H9 (cell line): ENCODE data around the gene C2orf66. TPM values are rescaled to one million over a fixed set of nuclear protein-coding genes. Genes with fewer than 3 reads are reported as not detected.

Experiments used
- DNase-seq: peaks from one replicate; pipeline ENCODE4 v3.0.0-alpha.2; 2017
- H2AFZ ChIP-seq: one replicate; pipeline ENCODE4 v1.6.1; 2013; ENCODE audit warnings: mild to moderate bottlenecking, low read length, control low read depth, moderate library complexity
- H2AK5ac ChIP-seq: 2 replicates; pipeline ENCODE4 v1.6.1; 2013; ENCODE audit warnings: low read length, control low read depth, mixed read lengths; ENCODE audit not compliant: insufficient read length
- H2BK120ac ChIP-seq: one replicate; pipeline ENCODE4 v1.6.1; 2013; ENCODE audit warnings: low read depth, mild to moderate bottlenecking, low read length, control low read depth, inconsistent platforms; ENCODE audit not compliant: poor library complexity, severe bottlenecking
- H2BK12ac ChIP-seq: 2 replicates; pipeline ENCODE4 v1.6.1; 2013; ENCODE audit warnings: low read length, control low read depth, mixed read lengths, low read depth; ENCODE audit not compliant: insufficient read length
- H2BK15ac ChIP-seq: 2 replicates; pipeline ENCODE4 v1.6.1; 2013; ENCODE audit warnings: low read depth, low read length, control low read depth
- H2BK20ac ChIP-seq: one replicate; pipeline ENCODE4 v1.6.1; 2013; ENCODE audit warnings: low read depth, mild to moderate bottlenecking, low read length, control low read depth, inconsistent platforms; ENCODE audit not compliant: poor library complexity, severe bottlenecking
- H2BK5ac ChIP-seq: 2 replicates; pipeline ENCODE4 v1.6.1; 2013; ENCODE audit warnings: low read length, control low read depth, mixed read lengths; ENCODE audit not compliant: insufficient read length
- H3K14ac ChIP-seq: 2 replicates; pipeline ENCODE4 v1.6.1; 2013; ENCODE audit warnings: low read length, control low read depth; ENCODE audit not compliant: insufficient read depth
- H3K18ac ChIP-seq: 2 replicates; pipeline ENCODE4 v1.6.1; 2013; ENCODE audit warnings: low read depth, mild to moderate bottlenecking, mixed read lengths, low read length, control low read depth; ENCODE audit not compliant: insufficient read length
- H3K23ac ChIP-seq: 2 replicates; pipeline ENCODE4 v1.6.1; 2013; ENCODE audit warnings: low read length, control low read depth, mixed read lengths, low read depth; ENCODE audit not compliant: insufficient read length
- H3K23me2 ChIP-seq: 2 replicates; pipeline ENCODE4 v1.6.1; 2013; ENCODE audit warnings: low read depth, mild to moderate bottlenecking, mixed read lengths, low read length, control low read depth; ENCODE audit not compliant: insufficient read length, poor library complexity, severe bottlenecking
- H3K27ac ChIP-seq: 2 replicates; pipeline ENCODE4 v1.5.1; 2013; ENCODE audit warnings: low read length, control low read depth, mixed read lengths, low read depth; ENCODE audit not compliant: insufficient read length
- H3K27me3 ChIP-seq: 2 replicates; pipeline ENCODE4 v1.6.1; 2013; ENCODE audit warnings: low read length, control low read depth, inconsistent platforms; ENCODE audit not compliant: insufficient read depth
- H3K4ac ChIP-seq: 2 replicates; pipeline ENCODE4 v1.6.1; 2013; ENCODE audit warnings: low read depth, mild to moderate bottlenecking, control low read depth, inconsistent platforms, low read length, moderate library complexity
- H3K4me1 ChIP-seq: 2 replicates; pipeline ENCODE4 v1.6.1; 2013; ENCODE audit warnings: low read length, control low read depth, inconsistent platforms; ENCODE audit not compliant: insufficient read depth
- H3K4me2 ChIP-seq: 2 replicates; pipeline ENCODE4 v1.6.1; 2013; ENCODE audit warnings: low read length, control low read depth, mixed read lengths; ENCODE audit not compliant: insufficient read length, insufficient read depth
- H3K56ac ChIP-seq: 2 replicates; pipeline ENCODE4 v1.6.1; 2013; ENCODE audit warnings: low read depth, mild to moderate bottlenecking, mixed read lengths, low read length, control low read depth; ENCODE audit not compliant: insufficient read length
- H3K79me1 ChIP-seq: 2 replicates; pipeline ENCODE4 v1.6.1; 2013; ENCODE audit warnings: low read depth, mild to moderate bottlenecking, moderate library complexity, low read length, control low read depth, inconsistent platforms; ENCODE audit not compliant: insufficient read depth, poor library complexity, severe bottlenecking
- H3K79me2 ChIP-seq: 2 replicates; pipeline ENCODE4 v1.6.1; 2013; ENCODE audit warnings: low read length, control low read depth, inconsistent platforms; ENCODE audit not compliant: insufficient read depth
- H3K9ac ChIP-seq: 2 replicates; pipeline ENCODE4 v1.6.1; 2013; ENCODE audit warnings: low read length, control low read depth, mixed read lengths; ENCODE audit not compliant: insufficient read length; ENCODE audit errors: extremely low read depth
- H3K9me3 ChIP-seq: one replicate; pipeline ENCODE4 v1.6.1; 2013; ENCODE audit warnings: low read depth, low read length, inconsistent platforms; ENCODE audit not compliant: control insufficient read depth
- H3T11ph ChIP-seq: one replicate; pipeline ENCODE4 v1.6.1; 2013; ENCODE audit warnings: mild to moderate bottlenecking, low read length, control low read depth, inconsistent platforms
- H4K20me1 ChIP-seq: one replicate; pipeline ENCODE4 v1.6.1; 2013; ENCODE audit not compliant: control insufficient read depth, insufficient read length, insufficient read depth
- H4K5ac ChIP-seq: 2 replicates; pipeline ENCODE4 v1.6.1; 2013; ENCODE audit warnings: low read depth, mild to moderate bottlenecking, mixed read lengths, low read length, control low read depth; ENCODE audit not compliant: insufficient read length
- H4K8ac ChIP-seq: replicated peaks from 2 replicates; pipeline ENCODE4 v1.6.1; 2013; ENCODE audit warnings: low read length, control low read depth, mixed read lengths, low read depth; ENCODE audit not compliant: insufficient read length
- H4K91ac ChIP-seq: 2 replicates; pipeline ENCODE4 v1.6.1; 2013; ENCODE audit warnings: low read depth, mild to moderate bottlenecking, moderate library complexity, mixed read lengths, low read length, control low read depth; ENCODE audit not compliant: insufficient read length
- H3K27ac Mint-ChIP-seq, 3 experiments: 2 replicates in 2 of 3; 3 replicates in 1 of 3; pipeline ENCODE4 v1.8.0; 2020 to 2021; ENCODE audit warnings: mixed read lengths in 3 of 3, mild to moderate bottlenecking in 1 of 3, moderate library complexity in 1 of 3
- H3K27me3 Mint-ChIP-seq: 2 replicates; pipeline ENCODE4 v1.8.0; 2021; ENCODE audit warnings: low read depth, mild to moderate bottlenecking, moderate library complexity, mixed read lengths
- H3K36me3 Mint-ChIP-seq, 3 experiments: 2 replicates in 2 of 3; 3 replicates in 1 of 3; pipeline ENCODE4 v1.8.0; 2020 to 2021; ENCODE audit warnings: low read depth in 3 of 3, mixed read lengths in 3 of 3; ENCODE audit not compliant: insufficient read depth in 1 of 3
- H3K4me1 Mint-ChIP-seq, 2 experiments: 2 replicates each; pipeline ENCODE4 v1.8.0; 2020; ENCODE audit warnings: mixed read lengths in 2 of 2
- H3K4me3 Mint-ChIP-seq, 2 experiments: 2 replicates in 1 of 2; 3 replicates in 1 of 2; pipeline ENCODE4 v1.8.0; 2020 to 2021; ENCODE audit warnings: mild to moderate bottlenecking in 2 of 2, mixed read lengths in 2 of 2, moderate library complexity in 1 of 2
- H3K9me3 Mint-ChIP-seq, 2 experiments: 2 replicates in 1 of 2; 3 replicates in 1 of 2; pipeline ENCODE4 v1.8.0; 2020; ENCODE audit warnings: mild to moderate bottlenecking in 2 of 2, mixed read lengths in 2 of 2, moderate library complexity in 1 of 2
- WGBS: extraction: QIAGEN DNeasy Blood & Tissue Kit; methylation state at CpG from one replicate; pipeline ENCODE4 v1.1.7; 2013; ENCODE audit warnings: missing lambda C conversion rate, low lambda C conversion rate, mixed read lengths; ENCODE audit not compliant: insufficient read length; ENCODE audit errors: extremely low coverage; 5-methylcytosine and 5-hydroxymethylcytosine counted together
- total RNA-seq: library from RNA; stranded (reverse); gene quantifications from 2 replicates; pipeline ENCODE4 v1.2.1, GENCODE V29; 2021
- TF ChIP-seq, protein P1 (sequence below): fragments of 200-600 bp; sonication (generic); conservative IDR thresholded peaks from 3 replicates; pipeline ENCODE4 v1.8.0; 2021; ENCODE audit warnings: antibody characterized with exemption, mild to moderate bottlenecking

The C2orf66 gene
- total RNA-seq, 1 experiment from 2014 or later, result not detected

GRCh38 chr2:196821195-196821594, 12.0 kb upstream of the C2orf66 start:
- Histone ChIP-seq H2BK15ac (no peak overlapping the region), H3K23me2 (no peaks in the 10 kb centered on the region), H3K4ac (no peak overlapping the region), H4K91ac (no peak overlapping the region), H3K18ac (no peak overlapping the region), H3K9ac (no peak overlapping the region), H2AK5ac (no peak overlapping the region), H2BK120ac (no peak overlapping the region), H2BK20ac (no peak overlapping the region), H3K79me2 (no peaks in the 10 kb centered on the region), H4K8ac (no peak overlapping the region), H2BK5ac (no peak overlapping the region), H4K5ac (no peak overlapping the region), H3T11ph (no peak overlapping the region), H2BK12ac (no peak overlapping the region), H3K9me3 (no peaks in the 10 kb centered on the region), H3K4me1 (no peaks in the 10 kb centered on the region), H3K27ac (no peak overlapping the region), H3K79me1 (no peaks in the 10 kb centered on the region), H3K27me3 (no peaks in the 10 kb centered on the region), H3K56ac (no peak overlapping the region), H2AFZ (no peak overlapping the region), H4K20me1 (no peaks in the 10 kb centered on the region), H3K4me2 (no peak overlapping the region), H3K23ac (no peak overlapping the region), H3K14ac (no peak overlapping the region)
- Mint-ChIP-seq H3K36me3 (peaks cover 4 to 7% (median 6%) of the 10 kb centered on the region in 3 experiments; a peak in 5 of 7 replicates), H3K4me3 (no peak overlapping the region), H3K27ac (no peak overlapping the region), H3K27me3 (peaks cover 2% of the 10 kb centered on the region; the same call in 1 of the 2 replicates), H3K4me1 (no peaks in the 10 kb centered on the region), H3K9me3 (peaks cover 24 to 27% of the 10 kb centered on the region in 2 experiments)
- TF ChIP-seq, protein P1, sequence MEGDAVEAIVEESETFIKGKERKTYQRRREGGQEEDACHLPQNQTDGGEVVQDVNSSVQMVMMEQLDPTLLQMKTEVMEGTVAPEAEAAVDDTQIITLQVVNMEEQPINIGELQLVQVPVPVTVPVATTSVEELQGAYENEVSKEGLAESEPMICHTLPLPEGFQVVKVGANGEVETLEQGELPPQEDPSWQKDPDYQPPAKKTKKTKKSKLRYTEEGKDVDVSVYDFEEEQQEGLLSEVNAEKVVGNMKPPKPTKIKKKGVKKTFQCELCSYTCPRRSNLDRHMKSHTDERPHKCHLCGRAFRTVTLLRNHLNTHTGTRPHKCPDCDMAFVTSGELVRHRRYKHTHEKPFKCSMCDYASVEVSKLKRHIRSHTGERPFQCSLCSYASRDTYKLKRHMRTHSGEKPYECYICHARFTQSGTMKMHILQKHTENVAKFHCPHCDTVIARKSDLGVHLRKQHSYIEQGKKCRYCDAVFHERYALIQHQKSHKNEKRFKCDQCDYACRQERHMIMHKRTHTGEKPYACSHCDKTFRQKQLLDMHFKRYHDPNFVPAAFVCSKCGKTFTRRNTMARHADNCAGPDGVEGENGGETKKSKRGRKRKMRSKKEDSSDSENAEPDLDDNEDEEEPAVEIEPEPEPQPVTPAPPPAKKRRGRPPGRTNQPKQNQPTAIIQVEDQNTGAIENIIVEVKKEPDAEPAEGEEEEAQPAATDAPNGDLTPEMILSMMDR, result no peak
- no CpG with 5 or more reads among the region's 1 CpG for WGBS
- no peak for DNase-seq
